Progenitor cell of endocrine pancreas (in vitro differentiated cells): Measurements from ENCODE around the gene MAML2. TPM values are rescaled to one million over a fixed set of nuclear protein-coding genes. Genes with fewer than 3 reads are reported as not detected.

Experiments used
- DNase-seq: peaks from one replicate; pipeline ENCODE4 v3.0.0; 2021; ENCODE audit warnings: low spot score; ENCODE audit not compliant: unreplicated experiment
- H3K27ac Mint-ChIP-seq: 2 replicates; pipeline ENCODE4 v1.8.0; 2021; ENCODE audit warnings: mild to moderate bottlenecking, moderate library complexity, mixed read lengths
- H3K27me3 Mint-ChIP-seq: 2 replicates; pipeline ENCODE4 v1.8.0; 2021; ENCODE audit warnings: mixed read lengths
- H3K36me3 Mint-ChIP-seq: 2 replicates; pipeline ENCODE4 v1.8.0; 2022; ENCODE audit warnings: mixed read lengths; ENCODE audit not compliant: insufficient read depth
- H3K4me1 Mint-ChIP-seq: 2 replicates; pipeline ENCODE4 v1.8.0; 2021; ENCODE audit warnings: low read depth, mixed read lengths
- H3K4me3 Mint-ChIP-seq: 2 replicates; pipeline ENCODE4 v1.8.0; 2021; ENCODE audit warnings: low read depth, mild to moderate bottlenecking, moderate library complexity, mixed read lengths
- H3K9me3 Mint-ChIP-seq: 2 replicates; pipeline ENCODE4 v1.8.0; 2021; ENCODE audit warnings: low read depth, mixed read lengths
- total RNA-seq: library from RNA; stranded (reverse); gene quantifications from 2 replicates; pipeline ENCODE4 v1.2.1, GENCODE V29; 2021
- TF ChIP-seq, protein P1 (sequence below): fragments of 200-600 bp; sonication (generic); IDR thresholded peaks from one replicate; pipeline ENCODE4 v1.5.0; 2021; ENCODE audit warnings: antibody characterized with exemption, mild to moderate bottlenecking; ENCODE audit not compliant: unreplicated experiment

MAML2 gene
- total RNA-seq, 1 donor from 2014 or later = 17.6 TPM

DNA sequence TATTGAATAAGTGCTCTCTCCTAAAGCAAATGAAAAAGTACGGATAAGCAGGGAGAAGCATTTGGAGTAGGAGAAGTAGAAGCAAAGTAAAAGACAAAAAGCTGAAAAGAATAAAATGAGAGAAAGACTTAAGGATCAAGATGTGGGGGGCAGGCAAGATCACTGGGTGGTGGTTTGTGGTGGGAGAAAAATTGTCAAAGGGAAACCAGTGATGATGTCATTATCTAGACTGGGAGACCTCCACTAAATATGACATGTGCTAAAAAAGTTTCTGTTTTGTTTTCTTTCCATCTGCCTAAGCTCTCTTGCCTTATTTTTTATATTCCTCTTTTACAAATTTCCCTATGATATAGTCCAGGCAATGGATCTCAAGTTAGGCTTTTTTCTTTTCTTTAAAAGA lies 14.8 kb upstream of the MAML2 start:
- TF ChIP-seq, protein P1, sequence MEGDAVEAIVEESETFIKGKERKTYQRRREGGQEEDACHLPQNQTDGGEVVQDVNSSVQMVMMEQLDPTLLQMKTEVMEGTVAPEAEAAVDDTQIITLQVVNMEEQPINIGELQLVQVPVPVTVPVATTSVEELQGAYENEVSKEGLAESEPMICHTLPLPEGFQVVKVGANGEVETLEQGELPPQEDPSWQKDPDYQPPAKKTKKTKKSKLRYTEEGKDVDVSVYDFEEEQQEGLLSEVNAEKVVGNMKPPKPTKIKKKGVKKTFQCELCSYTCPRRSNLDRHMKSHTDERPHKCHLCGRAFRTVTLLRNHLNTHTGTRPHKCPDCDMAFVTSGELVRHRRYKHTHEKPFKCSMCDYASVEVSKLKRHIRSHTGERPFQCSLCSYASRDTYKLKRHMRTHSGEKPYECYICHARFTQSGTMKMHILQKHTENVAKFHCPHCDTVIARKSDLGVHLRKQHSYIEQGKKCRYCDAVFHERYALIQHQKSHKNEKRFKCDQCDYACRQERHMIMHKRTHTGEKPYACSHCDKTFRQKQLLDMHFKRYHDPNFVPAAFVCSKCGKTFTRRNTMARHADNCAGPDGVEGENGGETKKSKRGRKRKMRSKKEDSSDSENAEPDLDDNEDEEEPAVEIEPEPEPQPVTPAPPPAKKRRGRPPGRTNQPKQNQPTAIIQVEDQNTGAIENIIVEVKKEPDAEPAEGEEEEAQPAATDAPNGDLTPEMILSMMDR = no peak
- Mint-ChIP-seq H3K9me3 (no peaks in the 10 kb centered on the region), H3K4me3 (no peak overlapping the region), H3K27ac (no peak overlapping the region), H3K36me3 (peaks cover 20% of the 10 kb centered on the region), H3K4me1 (no peaks in the 10 kb centered on the region), H3K27me3 (no peaks in the 10 kb centered on the region)
- no peak for DNase-seq

DNA sequence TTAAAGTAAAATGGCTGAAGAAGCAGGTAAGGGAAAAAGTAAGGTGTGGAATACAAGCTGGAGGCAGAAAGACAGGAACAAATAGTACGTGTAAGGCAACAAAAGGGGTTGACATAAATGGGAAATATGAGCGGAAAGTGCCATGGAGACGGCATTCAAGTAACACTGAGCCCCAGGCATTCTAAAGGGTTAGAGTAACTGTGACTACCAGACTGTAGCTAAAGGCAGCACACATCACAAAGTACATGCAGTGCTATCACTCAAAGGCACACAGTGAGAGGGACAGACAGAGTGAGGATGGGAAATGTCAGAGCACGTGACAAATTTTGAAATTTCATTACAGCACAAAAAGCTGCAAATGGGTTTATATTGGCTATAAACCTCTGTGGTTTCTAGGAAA lies 13.9 kb upstream of the MAML2 start:
- no peaks in the 10 kb centered on the region for H3K4me1 Mint-ChIP-seq
- no peaks in the 10 kb centered on the region for H3K9me3 Mint-ChIP-seq
- H3K27ac Mint-ChIP-seq = no peak overlapping the region
- H3K27me3 Mint-ChIP-seq = no peaks in the 10 kb centered on the region
- TF ChIP-seq, protein P1 = no peak
- H3K4me3 Mint-ChIP-seq = no peak overlapping the region
- H3K36me3 Mint-ChIP-seq = peaks cover 20% of the 10 kb centered on the region
- no peak for DNase-seq

DNA sequence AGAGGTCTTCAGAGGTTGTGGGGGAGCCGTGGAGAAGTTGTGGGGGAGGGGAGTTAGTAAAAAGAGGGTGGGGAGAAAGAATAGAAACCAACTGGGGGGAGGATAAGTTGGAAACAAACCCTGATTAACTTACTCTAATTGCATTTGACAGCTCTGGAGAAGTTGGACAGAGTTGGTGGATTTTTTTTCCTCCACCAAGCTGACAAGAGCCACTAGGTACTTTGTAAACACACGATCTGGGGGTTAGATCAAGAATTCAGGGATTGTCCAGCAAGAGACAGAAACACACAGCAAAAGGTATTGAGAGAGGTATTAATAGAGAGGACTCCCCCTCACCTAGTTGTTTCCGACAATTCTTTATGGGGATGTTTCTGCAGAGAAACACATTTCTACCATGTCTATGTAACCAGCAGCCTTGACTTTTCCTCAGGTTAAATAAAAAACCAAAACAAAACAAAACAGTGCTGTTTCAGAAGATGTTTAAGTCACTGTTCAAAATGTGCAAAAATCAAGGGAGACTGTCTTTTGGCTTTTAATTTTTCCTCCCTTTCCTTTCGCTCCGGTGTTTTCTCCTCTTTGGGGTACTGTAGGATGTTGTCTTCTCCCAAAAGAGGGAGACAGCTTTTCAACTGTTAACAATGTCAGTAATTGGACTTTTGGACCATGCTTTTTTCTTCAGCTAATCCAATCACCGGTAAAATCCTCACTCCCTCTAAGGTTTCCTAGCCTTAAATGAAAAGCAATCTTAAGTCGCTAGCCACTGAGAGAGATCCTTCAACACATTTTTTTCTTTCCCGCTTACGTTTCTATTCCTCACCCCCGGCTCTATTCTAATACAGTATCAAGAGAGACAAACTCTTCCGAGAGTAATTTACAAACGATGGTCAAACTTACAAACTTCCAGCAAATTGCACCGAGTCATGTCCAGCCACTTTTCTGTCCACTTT lies 708 bp downstream of the MAML2 start:
- Mint-ChIP-seq H3K4me1 (peaks cover 44% of the 10 kb centered on the region), H3K27ac (peak overlapping the region; percentile 57), H3K27me3 (no peaks in the 10 kb centered on the region), H3K36me3 (peaks cover 1% of the 10 kb centered on the region), H3K4me3 (peak overlapping the region; percentile 92), H3K9me3 (no peaks in the 10 kb centered on the region)
- TF ChIP-seq, protein P1 = no peak
- no peak for DNase-seq

DNA sequence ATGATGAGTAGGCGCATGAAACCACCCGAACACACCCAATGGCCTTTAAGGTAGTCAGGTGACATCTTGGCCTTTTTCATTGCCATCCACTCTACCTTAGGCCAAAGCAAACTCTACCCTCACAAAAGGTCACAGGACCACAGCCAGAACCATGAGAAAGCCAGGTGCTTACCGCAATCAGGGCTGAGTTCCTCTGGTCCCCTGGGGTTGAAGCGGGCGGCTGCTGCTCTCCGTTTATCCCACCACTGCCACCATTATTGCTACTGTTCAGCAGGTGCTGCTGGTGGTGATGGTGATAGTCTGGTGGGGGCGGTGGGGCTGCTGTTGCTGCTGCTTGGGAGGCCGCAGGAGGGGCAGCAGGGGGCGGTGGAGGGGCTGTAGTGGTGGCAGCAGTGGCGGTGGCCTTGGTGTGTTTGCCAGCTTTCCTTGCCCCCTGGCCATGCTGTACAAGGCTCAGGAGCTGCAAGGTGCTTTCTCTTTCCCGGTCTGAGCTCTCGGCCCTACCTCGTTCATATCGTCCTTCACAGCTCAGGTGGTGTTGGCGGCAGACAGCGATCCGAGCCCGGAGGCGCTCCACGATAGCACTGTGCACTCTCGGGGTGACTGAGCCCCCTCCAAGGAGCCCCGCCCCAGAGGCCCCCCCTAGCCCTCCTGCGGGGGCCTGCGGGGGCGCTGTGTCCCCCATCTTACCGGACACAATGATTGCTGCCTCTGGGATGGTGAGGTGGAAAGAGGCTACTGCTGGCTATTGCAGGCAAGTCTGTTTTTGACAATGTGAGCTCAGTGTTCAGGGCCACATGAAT lies 1.6 kb downstream of the MAML2 start:
- peaks cover 1% of the 10 kb centered on the region for H3K36me3 Mint-ChIP-seq
- peak; percentile 12 for DNase-seq
- no peaks in the 10 kb centered on the region for H3K27me3 Mint-ChIP-seq
- H3K4me3 Mint-ChIP-seq = peak overlapping the region; percentile 92
- TF ChIP-seq, protein P1 = peak; percentile 40
- H3K4me1 Mint-ChIP-seq = peaks cover 50% of the 10 kb centered on the region
- H3K27ac Mint-ChIP-seq = peak overlapping the region; percentile 57
- H3K9me3 Mint-ChIP-seq = no peaks in the 10 kb centered on the region

DNA sequence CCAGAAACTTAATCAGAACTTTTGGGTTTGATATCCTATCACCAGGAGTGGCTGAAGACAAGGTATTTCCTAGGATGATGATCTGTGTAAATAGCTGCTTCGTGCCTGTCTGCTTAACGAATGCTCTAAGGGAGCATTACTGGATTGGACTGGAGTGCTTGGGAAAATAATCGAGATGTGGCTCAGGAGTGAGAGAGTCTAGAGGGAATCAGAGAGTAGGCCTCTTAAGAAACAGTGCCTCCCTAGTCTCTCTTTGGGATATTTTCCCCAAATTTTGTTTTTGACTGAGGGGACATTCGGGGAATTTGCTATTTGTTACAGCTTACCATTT lies 2.5 kb downstream of the MAML2 start:
- Mint-ChIP-seq H3K36me3 (peaks cover 5% of the 10 kb centered on the region), H3K27ac (no peak overlapping the region), H3K9me3 (no peaks in the 10 kb centered on the region), H3K27me3 (no peaks in the 10 kb centered on the region), H3K4me1 (peaks cover 56% of the 10 kb centered on the region), H3K4me3 (peak overlapping the region; percentile 92)
- no peak for DNase-seq
- TF ChIP-seq, protein P1 = no peak
